SK-N-SH treated with all-trans-retinoic acid at 6 μM for 48 hours (cell line): ENCODE measurements around the gene TNNI3.

Experiments used
- ATAC-seq: fragments of 200-7000 bp; cut with Tn5 transposase; 3 replicates; pipeline ENCODE4 v1.9.1; 2020; ENCODE audit warnings: mild to moderate bottlenecking, moderate library complexity
- ARNTL ChIP-seq: fragments of 450-650 bp; formaldehyde crosslinking; IDR thresholded peaks from 2 replicates; pipeline ENCODE4 v1.5.0; 2020; ENCODE audit warnings: low read depth, mild to moderate bottlenecking, moderate library complexity, borderline replicate concordance
- BACH2 ChIP-seq: fragments of 250-450 bp; sonication (Bioruptor Pico); IDR thresholded peaks from 2 replicates; pipeline ENCODE4 v1.9.0; 2021; ENCODE audit warnings: mild to moderate bottlenecking, borderline replicate concordance
- CSDC2 ChIP-seq: fragments of 250-450 bp; sonication (Bioruptor Pico); IDR thresholded peaks from 2 replicates; pipeline ENCODE4 v1.5.0; 2020; ENCODE audit warnings: mild to moderate bottlenecking, moderate library complexity
- ESRRG ChIP-seq: fragments of 250-450 bp; sonication (Bioruptor Pico); IDR thresholded peaks from 2 replicates; pipeline ENCODE4 v1.6.1; 2021; ENCODE audit warnings: mild to moderate bottlenecking
- GLIS3 ChIP-seq: fragments of 250-450 bp; sonication (Bioruptor Pico); IDR thresholded peaks from 2 replicates; pipeline ENCODE4 v1.5.0; 2020; ENCODE audit warnings: mild to moderate bottlenecking, moderate library complexity
- ISL1 ChIP-seq: fragments of 250-450 bp; sonication (Bioruptor Pico); IDR thresholded peaks from 2 replicates; pipeline ENCODE4 v2.1.2; 2022; ENCODE audit warnings: mild to moderate bottlenecking, moderate library complexity
- OSR1 ChIP-seq: fragments of 250-450 bp; sonication (Bioruptor Pico); IDR thresholded peaks from 2 replicates; pipeline ENCODE4 v1.8.0; 2022; ENCODE audit warnings: moderate library complexity, mild to moderate bottlenecking, inconsistent platforms
- POU6F1 ChIP-seq: fragments of 250-450 bp; sonication (Bioruptor Pico); IDR thresholded peaks from 2 replicates; pipeline ENCODE4 v1.8.0; 2021; ENCODE audit warnings: low read depth, mild to moderate bottlenecking, moderate library complexity, borderline replicate concordance
- PPARA ChIP-seq: fragments of 250-450 bp; sonication (Bioruptor Pico); IDR thresholded peaks from 2 replicates; pipeline ENCODE4 v1.5.0; 2020; ENCODE audit warnings: mild to moderate bottlenecking, borderline replicate concordance
- RARB ChIP-seq: fragments of 250-450 bp; sonication (Bioruptor Pico); IDR thresholded peaks from 2 replicates; pipeline ENCODE4 v1.8.0; 2021; ENCODE audit warnings: mild to moderate bottlenecking, moderate library complexity
- SNAI2 ChIP-seq: fragments of 250-450 bp; sonication (Bioruptor Pico); IDR thresholded peaks from 2 replicates; pipeline ENCODE4 v1.5.0; 2020; ENCODE audit warnings: mild to moderate bottlenecking, moderate library complexity
- TCF4 ChIP-seq: fragments of 250-450 bp; sonication (Bioruptor Pico); IDR thresholded peaks from 2 replicates; pipeline ENCODE4 v1.8.0; 2021; ENCODE audit warnings: mild to moderate bottlenecking, moderate library complexity, borderline replicate concordance
- TOX ChIP-seq: fragments of 250-450 bp; sonication (Bioruptor Pico); IDR thresholded peaks from 2 replicates; pipeline ENCODE4 v1.8.0; 2021; ENCODE audit warnings: mild to moderate bottlenecking, moderate library complexity, borderline replicate concordance
- TSHZ2 ChIP-seq: fragments of 250-450 bp; sonication (Bioruptor Pico); IDR thresholded peaks from 2 replicates; pipeline ENCODE4 v1.5.0; 2020; ENCODE audit warnings: mild to moderate bottlenecking, moderate library complexity
- ZC3H10 ChIP-seq: fragments of 250-450 bp; sonication (Bioruptor Pico); IDR thresholded peaks from 2 replicates; pipeline ENCODE4 v1.5.1; 2021; ENCODE audit warnings: mild to moderate bottlenecking, moderate library complexity
- ZFP3 ChIP-seq: fragments of 250-450 bp; sonication (Bioruptor Pico); IDR thresholded peaks from 2 replicates; pipeline ENCODE4 v1.5.0; 2020; ENCODE audit warnings: mild to moderate bottlenecking, moderate library complexity
- ZNF565 ChIP-seq: fragments of 450-650 bp; formaldehyde crosslinking; conservative IDR thresholded peaks from 2 replicates; pipeline ENCODE4 v1.5.0; 2020; ENCODE audit warnings: low read depth, mild to moderate bottlenecking, moderate library complexity
- ZNF70 ChIP-seq: fragments of 450-650 bp; formaldehyde crosslinking; IDR thresholded peaks from 2 replicates; pipeline ENCODE4 v1.5.0; 2020; ENCODE audit warnings: mild to moderate bottlenecking, moderate library complexity
- ZNF8 ChIP-seq: fragments of 450-650 bp; formaldehyde crosslinking; IDR thresholded peaks from 2 replicates; pipeline ENCODE4 v1.5.0; 2020; ENCODE audit warnings: mild to moderate bottlenecking, moderate library complexity
- TF ChIP-seq, protein P1 (sequence below): fragments of 250-450 bp; sonication (Bioruptor Pico); IDR thresholded peaks from 2 replicates; pipeline ENCODE4 v1.8.0; 2020; ENCODE audit warnings: mild to moderate bottlenecking, moderate library complexity, borderline replicate concordance

Gene TNNI3

DNA sequence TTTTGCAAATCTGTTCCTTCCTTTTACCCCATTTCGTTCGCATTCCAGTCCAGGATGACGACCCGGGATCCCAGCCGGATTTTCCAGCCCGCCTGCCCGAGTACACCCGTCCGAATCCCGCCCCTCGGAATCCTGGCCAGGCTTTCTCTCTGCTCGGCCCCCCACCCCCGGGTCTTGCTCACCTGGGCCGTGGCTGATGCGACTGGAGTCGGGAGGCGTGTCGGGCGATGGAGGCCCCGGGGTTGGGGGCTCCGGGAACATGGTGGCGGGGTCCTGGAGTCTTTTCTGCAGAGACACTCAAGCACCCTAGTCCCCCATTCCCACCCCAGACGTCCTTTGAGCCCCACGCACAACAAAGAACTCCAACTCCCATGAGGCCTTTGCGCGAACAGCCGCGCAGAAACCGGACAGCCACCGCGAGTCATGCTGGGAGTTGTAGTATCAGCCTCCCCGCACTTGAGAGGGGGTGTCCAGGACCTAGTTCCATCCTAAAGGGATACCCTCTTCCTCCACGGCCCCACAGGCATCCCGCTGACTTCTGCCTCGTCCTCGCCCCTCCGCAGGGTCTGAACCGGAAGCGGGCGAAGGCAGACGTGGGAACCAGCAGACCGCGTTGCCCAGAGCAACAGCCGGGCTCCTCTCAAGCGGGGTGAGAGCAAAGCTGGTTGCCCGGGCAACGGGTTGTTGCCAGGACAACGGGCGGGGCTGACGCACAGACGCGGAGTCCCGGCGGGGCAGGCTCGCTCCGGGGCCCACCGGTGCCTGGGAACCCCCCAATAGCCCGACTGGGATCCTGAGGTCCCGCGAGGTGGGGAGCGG, 21.5 kb upstream of the TNNI3 start:
- TF ChIP-seq ZNF565 (no peak), ESRRG (CRISPR knock-in tag) (no peak), SNAI2 (CRISPR knock-in tag) (no peak), ZFP3 (CRISPR knock-in tag) (no peak), TCF4 (CRISPR knock-in tag) (no peak), TSHZ2 (CRISPR knock-in tag) (no peak), GLIS3 (CRISPR knock-in tag) (no peak), TOX (CRISPR knock-in tag) (no peak), RARB (no peak), ISL1 (no peak), BACH2 (no peak)
- TF ChIP-seq, protein P1, sequence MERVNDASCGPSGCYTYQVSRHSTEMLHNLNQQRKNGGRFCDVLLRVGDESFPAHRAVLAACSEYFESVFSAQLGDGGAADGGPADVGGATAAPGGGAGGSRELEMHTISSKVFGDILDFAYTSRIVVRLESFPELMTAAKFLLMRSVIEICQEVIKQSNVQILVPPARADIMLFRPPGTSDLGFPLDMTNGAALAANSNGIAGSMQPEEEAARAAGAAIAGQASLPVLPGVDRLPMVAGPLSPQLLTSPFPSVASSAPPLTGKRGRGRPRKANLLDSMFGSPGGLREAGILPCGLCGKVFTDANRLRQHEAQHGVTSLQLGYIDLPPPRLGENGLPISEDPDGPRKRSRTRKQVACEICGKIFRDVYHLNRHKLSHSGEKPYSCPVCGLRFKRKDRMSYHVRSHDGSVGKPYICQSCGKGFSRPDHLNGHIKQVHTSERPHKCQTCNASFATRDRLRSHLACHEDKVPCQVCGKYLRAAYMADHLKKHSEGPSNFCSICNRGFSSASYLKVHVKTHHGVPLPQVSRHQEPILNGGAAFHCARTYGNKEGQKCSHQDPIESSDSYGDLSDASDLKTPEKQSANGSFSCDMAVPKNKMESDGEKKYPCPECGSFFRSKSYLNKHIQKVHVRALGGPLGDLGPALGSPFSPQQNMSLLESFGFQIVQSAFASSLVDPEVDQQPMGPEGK, result no peak
- ATAC-seq, result peak; percentile 85

GRCh38 chr19:55176076-55176475, 18.5 kb upstream of the TNNI3 start:
- no peak for ATAC-seq

DNA sequence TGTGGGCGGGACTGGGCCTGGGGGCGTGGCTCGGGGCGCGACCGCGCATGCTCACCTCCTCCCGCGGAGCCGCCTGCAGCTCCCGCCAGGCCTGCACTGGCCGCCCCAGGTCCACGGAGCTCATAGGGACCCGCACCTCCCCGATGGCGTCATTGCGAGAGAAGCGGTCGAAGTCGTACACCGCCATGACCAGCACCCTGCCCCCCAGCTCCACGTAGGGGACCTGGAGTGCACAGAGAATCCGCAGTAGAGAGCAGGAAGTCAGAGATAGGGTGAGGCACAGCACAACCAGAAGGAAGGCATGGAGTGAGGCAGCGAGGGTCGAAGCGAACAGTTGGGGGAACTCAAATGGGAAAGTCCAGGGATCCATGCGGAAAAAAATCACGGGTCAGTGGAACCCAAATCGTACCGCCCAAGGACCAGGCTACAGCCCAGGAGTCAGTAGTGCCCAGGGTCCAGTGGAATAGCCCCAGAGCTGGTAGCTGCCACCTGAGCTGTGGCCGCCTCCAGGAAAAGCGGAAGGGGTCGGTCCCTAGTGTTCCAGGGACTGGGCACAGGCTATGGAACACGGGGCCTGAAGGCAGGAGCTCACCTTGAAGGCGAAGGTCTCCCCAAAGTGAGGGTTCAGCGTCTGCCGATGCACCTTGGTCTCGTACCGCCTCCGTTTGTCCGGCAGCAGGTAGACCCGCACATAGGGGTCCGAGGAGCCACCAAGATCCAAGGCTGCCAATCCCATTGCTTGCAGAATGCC, 17.8 kb upstream of the TNNI3 start:
- ATAC-seq, result no peak
- TF ChIP-seq SNAI2 (CRISPR knock-in tag), result no peak
- no peak for TF ChIP-seq ESRRG (CRISPR knock-in tag)
- no peak for TF ChIP-seq BACH2
- TF ChIP-seq ZC3H10 (CRISPR knock-in tag), result no peak
- TF ChIP-seq, protein P1, result no peak
- TF ChIP-seq GLIS3 (CRISPR knock-in tag), result no peak
- TF ChIP-seq PPARA, result no peak
- TF ChIP-seq TSHZ2 (CRISPR knock-in tag), result no peak
- TF ChIP-seq RARB, result no peak
- no peak for TF ChIP-seq CSDC2
- TF ChIP-seq POU6F1 (CRISPR knock-in tag), result no peak
- TF ChIP-seq ZNF70, result no peak
- no peak for TF ChIP-seq ARNTL
- TF ChIP-seq OSR1 (CRISPR knock-in tag), result no peak
- TF ChIP-seq ZNF565, result no peak
- no peak for TF ChIP-seq ZFP3 (CRISPR knock-in tag)

More at GRCh38 chr19:55176076-55176475, 18.5 kb upstream of the TNNI3 start:
- TF ChIP-seq ZFP3 (CRISPR knock-in tag) (no peak), ZNF8 (CRISPR knock-in tag) (no peak), ZNF565 (no peak), ESRRG (CRISPR knock-in tag) (no peak), CSDC2 (no peak), ISL1 (no peak), SNAI2 (CRISPR knock-in tag) (no peak)
